HG02678 (cell line): Measurements from ENCODE around the gene TMC1.
"Not testable (repeated sequence)": the region's sequence is repeated elsewhere in the genome, so short reads cannot be mapped to it uniquely, and the experiment has no call there.

Source experiments
- ATAC-seq: cut with Tn5 transposase; IDR thresholded peaks from one replicate; pipeline ENCODE4 v1.9.1; 2021; ENCODE audit warnings: mild to moderate bottlenecking, moderate library complexity; ENCODE audit not compliant: unreplicated experiment

The TMC1 gene

GRCh38 chr9:72524820-72525540, 3.6 kb downstream of the TMC1 start:
- peak; percentile 42 for ATAC-seq

- ATAC-seq: peak; percentile 83
These were observed 5.7 kb downstream of the TMC1 start for GRCh38 chr9:72526901-72527800.

GRCh38 chr9:72527801-72528195, 6.4 kb downstream of the TMC1 start:
- ATAC-seq: no peak

- ATAC-seq: no peak
These were observed 8.1 kb downstream of the TMC1 start for GRCh38 chr9:72529531-72529930.

- ATAC-seq: no peak
These were observed 11.9 kb downstream of the TMC1 start for GRCh38 chr9:72533322-72533721.

- no peak for ATAC-seq
These were observed 13.5 kb downstream of the TMC1 start for GRCh38 chr9:72534931-72535330.

DNA sequence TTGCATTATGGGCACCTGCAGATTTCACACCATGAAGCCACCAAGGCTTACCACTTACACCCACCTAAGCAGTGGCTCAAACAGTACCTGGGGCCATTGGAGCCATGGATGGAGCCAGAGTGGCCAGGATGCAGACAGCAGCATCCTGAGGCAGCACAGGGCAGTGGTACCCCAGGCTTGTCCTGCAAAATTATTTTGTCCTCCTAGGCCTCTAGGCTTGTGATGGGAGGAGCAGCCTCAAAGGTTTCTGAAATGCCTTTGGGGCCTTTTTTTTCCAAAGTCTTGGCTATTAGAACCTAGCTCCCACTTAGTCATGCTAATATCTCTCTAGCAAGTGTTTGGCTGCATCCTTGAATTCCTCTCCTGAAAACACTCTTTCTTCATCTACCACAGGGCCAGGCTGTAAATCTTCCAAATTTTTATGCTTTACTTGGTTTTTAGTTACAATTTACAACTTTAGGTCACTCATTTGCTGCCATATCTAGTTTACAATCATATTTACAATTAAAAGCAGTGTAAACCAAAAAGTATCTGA, 15.7 kb downstream of the TMC1 start:
- no peak for ATAC-seq

- no peak for ATAC-seq
These were observed 16.3 kb downstream of the TMC1 start for GRCh38 chr9:72537671-72538070.

GRCh38 chr9:72538921-72539702, 17.7 kb downstream of the TMC1 start:
- no peak for ATAC-seq

DNA sequence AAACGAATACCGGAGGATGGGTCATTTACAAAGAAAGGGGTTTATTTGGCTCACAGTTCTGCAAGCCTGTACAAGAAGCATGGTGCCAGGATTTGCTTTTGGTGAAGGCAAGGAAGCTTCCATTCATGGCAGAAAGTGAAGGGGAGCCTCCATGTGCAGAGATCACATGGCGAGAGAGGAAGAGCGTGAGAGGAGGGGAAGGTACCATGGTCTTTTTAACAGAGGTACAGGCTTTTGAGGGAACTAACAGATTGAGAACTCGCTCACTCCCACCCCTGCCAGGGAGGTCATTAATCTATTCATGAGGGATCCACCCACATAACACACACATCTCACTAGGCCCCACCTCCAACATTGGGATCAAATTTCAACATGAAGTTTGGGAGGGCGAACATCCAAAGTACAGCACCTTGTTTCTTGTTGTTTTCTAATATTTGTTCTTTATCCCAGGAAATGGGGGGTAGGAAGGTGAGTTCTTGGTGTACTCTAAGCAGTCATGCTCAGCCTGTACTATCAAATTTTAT, 18.5 kb downstream of the TMC1 start:
- ATAC-seq: no peak

DNA sequence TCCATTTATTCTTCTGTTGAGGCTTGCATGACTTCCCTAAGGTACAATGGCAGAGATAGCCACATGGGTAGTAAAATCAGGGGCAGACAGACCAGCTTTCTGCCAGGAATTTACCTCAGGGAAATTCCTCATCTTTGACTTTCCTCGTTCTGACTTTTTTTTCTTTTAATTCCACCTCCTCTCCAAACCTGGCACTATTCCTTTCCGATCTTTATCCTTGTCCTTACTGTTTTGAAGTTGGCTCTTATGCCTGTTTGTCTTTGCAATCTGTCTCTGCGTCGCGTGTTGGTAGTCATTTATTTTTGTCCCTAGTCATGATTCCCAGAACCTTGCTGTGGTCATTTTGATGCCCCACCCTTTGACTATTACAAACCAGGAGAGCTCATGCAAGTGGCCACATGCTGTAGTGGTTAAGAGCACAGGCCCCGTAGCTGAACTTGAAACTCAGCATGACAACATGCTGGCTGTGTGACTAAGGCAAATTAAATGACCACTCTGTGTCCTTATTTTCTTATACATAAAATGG, 19.0 kb downstream of the TMC1 start:
- ATAC-seq: no peak

DNA sequence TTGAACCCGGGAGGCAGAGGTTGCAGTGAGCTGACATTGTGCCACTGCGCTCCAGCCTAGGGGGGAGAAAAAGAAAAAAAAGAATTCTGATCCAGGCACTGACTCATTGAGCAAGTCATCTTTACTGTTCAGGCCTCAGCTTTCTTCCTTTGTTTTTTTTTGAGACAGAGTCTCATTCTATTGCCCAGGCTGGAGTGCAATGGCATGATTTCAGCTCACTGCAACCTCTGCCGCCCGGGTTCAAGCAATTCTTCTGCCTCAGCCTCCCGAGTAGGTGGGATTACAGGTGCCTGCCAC, 21.1 kb downstream of the TMC1 start:
- not testable (repeated sequence) for ATAC-seq

GRCh38 chr9:72542917-72543316, 21.5 kb downstream of the TMC1 start:
- no peak for ATAC-seq

DNA sequence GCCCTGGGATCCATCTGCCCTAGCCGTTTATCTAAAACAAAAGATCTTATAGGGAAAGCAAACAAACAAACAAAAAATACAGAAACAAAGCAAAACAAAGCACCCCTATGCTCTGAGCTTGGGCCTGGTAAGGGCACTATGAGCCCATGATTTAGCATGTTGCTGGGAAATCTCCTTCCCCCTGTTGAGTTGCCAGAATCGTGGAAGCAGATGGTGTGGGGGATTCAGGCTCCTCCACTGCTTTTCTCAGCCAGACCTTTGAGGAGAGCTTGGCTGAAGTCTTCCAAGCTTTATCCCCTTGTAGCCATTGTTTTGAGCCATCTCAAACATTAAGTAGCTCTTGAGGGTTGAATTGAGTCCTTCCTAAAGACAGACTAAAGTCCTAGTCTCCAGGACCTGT, 29.9 kb downstream of the TMC1 start:
- ATAC-seq: no peak

- no peak for ATAC-seq
These were observed 30.9 kb downstream of the TMC1 start for GRCh38 chr9:72552356-72552755.

- ATAC-seq: no peak
These were observed 32.8 kb downstream of the TMC1 start for GRCh38 chr9:72554221-72554641.

DNA sequence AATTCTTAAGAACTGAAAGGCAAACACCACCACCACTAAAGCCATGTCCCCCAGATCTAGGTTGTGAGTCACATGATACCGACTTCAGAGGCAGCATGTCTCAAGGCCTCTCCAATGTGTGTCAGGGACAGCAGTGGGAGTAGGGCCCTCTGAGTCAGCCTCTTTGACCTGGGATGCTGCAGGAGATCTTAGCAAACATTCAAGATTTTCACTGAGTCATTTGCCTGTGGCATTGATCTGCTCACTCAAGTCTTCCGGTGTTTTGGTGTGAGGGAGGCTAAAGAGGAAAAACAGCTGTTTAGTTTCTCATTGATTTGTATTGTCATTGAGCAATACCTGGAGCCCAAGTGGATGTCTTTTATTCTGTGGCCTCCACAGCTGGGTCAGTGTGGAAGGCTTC, 36.1 kb downstream of the TMC1 start:
- no peak for ATAC-seq

DNA sequence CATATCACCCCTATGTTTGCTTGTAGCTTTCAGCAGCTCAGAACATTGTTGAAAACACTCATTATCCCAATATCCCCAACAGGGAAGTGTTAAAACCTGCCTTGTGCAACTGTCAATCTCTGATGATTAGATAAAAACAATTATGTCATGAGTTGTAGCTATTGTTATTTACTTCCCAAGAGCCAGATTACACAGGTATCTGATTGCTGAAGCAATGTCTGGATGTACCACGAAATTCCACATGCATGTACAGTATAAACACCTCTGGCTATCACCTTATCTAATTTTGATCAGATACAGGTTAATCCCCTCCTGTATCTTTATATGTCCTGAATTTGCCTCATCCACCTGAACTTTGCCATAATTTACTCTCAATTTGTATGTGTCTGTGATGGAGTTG, 38.7 kb downstream of the TMC1 start:
- no peak for ATAC-seq

GRCh38 chr9:72563806-72564205, 42.4 kb downstream of the TMC1 start:
- ATAC-seq: no peak

DNA sequence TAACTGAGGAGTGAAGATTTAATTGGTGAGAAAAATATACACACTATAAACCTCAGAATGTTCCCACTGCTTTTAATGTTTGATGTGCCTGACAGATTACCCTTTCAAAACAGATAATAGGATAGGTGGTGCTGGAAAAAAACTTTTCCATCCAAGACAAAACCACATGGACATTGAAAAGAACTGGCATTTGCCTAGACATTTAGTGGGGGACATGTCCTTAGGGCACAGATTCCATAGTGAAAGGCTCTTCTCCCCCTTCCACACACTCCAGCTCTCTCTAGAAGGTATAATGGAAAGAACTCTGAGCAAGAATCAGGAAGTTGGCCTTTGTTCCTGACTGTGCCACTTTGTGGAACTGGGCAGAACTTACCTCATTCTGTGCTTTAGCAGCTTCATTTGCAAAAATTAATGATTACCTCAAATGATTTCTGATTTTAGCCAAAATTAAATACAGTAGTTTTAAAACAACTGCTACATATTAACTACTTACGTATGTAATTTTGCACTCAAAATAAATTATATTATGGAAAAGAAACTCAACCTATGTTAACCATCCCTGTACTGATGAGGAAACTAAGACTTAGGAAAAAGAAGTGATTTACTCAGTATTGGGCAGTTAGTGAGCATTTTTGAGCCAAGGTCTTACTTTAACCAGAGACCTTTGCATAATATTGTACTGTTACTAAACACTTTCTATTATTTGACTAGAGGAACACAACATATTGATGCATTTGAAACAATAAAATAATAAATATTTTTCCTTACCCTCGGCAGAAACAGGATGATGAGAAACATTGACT, 43.3 kb downstream of the TMC1 start:
- ATAC-seq: no peak
